Gastroesophageal sphincter (tissue), 4 donors: ENCODE results near the gene FMO4. TPM values are rescaled to one million over a fixed set of nuclear protein-coding genes. Genes with fewer than 3 reads are reported as not detected.

Experiments
- ATAC-seq: fragments of 150-250 bp; one replicate; pipeline ENCODE4 v1.9.1; 2016; ENCODE audit warnings: mild to moderate bottlenecking, moderate library complexity
- H3K27ac ChIP-seq, 4 donors: fragments of 200-600 bp; sonication (generic) in 3 of 4; 1 replicate in 3 of 4; 2 replicates in 1 of 4; pipeline ENCODE4 v1.5.1; 2016 to 2019
- H3K27me3 ChIP-seq: fragments of 200-600 bp; sonication (generic); one replicate; pipeline ENCODE4 v1.5.1; 2019
- H3K36me3 ChIP-seq, 2 donors: fragments of 200-600 bp; sonication (generic); one replicate each; pipeline ENCODE4 v1.5.1; 2019; ENCODE audit warnings: control low read depth in 1 of 2
- H3K4me1 ChIP-seq, 3 donors: fragments of 200-600 bp; sonication (generic); 1 replicate in 2 of 3; 2 replicates in 1 of 3; pipeline ENCODE4 v1.5.1; 2016 to 2019; ENCODE audit warnings: control low read depth in 2 of 3
- H3K4me3 ChIP-seq, 2 donors: fragments of 200-600 bp; sonication (generic); one replicate each; pipeline ENCODE4 v1.5.1; 2019; ENCODE audit warnings: mild to moderate bottlenecking in 1 of 2, moderate library complexity in 1 of 2
- H3K9me3 ChIP-seq, 3 donors: fragments of 200-600 bp; sonication (generic); one replicate each; pipeline ENCODE4 v1.5.1; 2017 to 2019; ENCODE audit warnings: control low read depth in 2 of 3
- EP300 ChIP-seq: sonication (generic); formaldehyde crosslinking; IDR thresholded peaks from one replicate; pipeline ENCODE4 v1.6.1; 2017; ENCODE audit warnings: antibody characterized with exemption, mild to moderate bottlenecking
- POLR2A ChIP-seq, 2 donors: fragments of 450-650 bp; IDR thresholded peaks; one replicate each; pipeline ENCODE4 v1.6.1; 2017; ENCODE audit warnings: antibody characterized with exemption in 2 of 2, mild to moderate bottlenecking in 2 of 2, moderate library complexity in 1 of 2
- POLR2AphosphoS5 ChIP-seq: sonication (generic); formaldehyde crosslinking; IDR thresholded peaks from one replicate; pipeline ENCODE4 v1.6.1; 2017; ENCODE audit warnings: antibody characterized with exemption
- WGBS, 2 donors: methylation state at CpG; one replicate each; pipeline ENCODE4 v1.1.5; 2018; ENCODE audit warnings: low coverage in 1 of 2; 5-methylcytosine and 5-hydroxymethylcytosine counted together
- total RNA-seq, 4 donors: library from RNA; depleted of rRNA; stranded (reverse); fragments of >200 nt; gene quantifications; one replicate each; pipeline ENCODE4 v1.1.0, GENCODE V29; 2016
- TF ChIP-seq, protein P1 (sequence below), 4 experiments: fragments of 200-600 bp in 2 of 4; fragments of 450-650 bp in 2 of 4; sonication (generic) in 1 of 4; IDR thresholded peaks; one replicate each; pipeline ENCODE4 v1.5.1; 2017 to 2019; ENCODE audit warnings: antibody characterized with exemption in 4 of 4, mild to moderate bottlenecking in 2 of 4, moderate library complexity in 2 of 4

FMO4 gene
- total RNA-seq, 4 donors from 2014 or later, result 0.54 to 2.7 (median 1.4) TPM

DNA sequence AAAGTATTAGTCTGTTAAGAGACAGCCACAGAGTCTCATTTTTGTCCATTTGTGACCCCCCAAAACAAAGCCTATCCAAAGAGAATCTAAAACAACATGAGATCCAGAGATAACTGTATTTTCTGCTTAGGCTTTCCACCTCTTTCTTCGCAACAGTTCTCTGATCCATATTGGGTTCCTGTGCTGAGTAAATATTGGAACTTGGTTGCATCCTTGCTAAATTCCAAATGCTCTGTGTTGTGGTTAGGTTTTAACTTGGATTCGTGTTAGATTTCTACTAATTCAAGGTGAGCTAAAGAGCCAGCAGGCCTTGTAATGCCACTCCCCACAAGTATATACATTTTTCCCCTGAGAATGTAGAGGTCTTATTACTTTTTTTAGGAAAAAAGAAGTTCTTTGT is 36.4 kb upstream of the FMO4 start:
- Histone ChIP-seq H3K4me1 (no peaks in the 10 kb centered on the region), H3K36me3 (no peaks in the 10 kb centered on the region), H3K4me3 (no peak overlapping the region), H3K9me3 (no peaks in the 10 kb centered on the region), H3K27me3 (no peaks in the 10 kb centered on the region), H3K27ac (no peak overlapping the region)
- 79 to 96% methylated on average over 2 of the region's 2 CpGs for WGBS, 2 donors
- TF ChIP-seq EP300 (no peak), POLR2AphosphoS5 (no peak)
- TF ChIP-seq, protein P1, sequence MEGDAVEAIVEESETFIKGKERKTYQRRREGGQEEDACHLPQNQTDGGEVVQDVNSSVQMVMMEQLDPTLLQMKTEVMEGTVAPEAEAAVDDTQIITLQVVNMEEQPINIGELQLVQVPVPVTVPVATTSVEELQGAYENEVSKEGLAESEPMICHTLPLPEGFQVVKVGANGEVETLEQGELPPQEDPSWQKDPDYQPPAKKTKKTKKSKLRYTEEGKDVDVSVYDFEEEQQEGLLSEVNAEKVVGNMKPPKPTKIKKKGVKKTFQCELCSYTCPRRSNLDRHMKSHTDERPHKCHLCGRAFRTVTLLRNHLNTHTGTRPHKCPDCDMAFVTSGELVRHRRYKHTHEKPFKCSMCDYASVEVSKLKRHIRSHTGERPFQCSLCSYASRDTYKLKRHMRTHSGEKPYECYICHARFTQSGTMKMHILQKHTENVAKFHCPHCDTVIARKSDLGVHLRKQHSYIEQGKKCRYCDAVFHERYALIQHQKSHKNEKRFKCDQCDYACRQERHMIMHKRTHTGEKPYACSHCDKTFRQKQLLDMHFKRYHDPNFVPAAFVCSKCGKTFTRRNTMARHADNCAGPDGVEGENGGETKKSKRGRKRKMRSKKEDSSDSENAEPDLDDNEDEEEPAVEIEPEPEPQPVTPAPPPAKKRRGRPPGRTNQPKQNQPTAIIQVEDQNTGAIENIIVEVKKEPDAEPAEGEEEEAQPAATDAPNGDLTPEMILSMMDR (IDR thresholded peaks at IDR 0.05), result no peak
- no peak for ATAC-seq

DNA sequence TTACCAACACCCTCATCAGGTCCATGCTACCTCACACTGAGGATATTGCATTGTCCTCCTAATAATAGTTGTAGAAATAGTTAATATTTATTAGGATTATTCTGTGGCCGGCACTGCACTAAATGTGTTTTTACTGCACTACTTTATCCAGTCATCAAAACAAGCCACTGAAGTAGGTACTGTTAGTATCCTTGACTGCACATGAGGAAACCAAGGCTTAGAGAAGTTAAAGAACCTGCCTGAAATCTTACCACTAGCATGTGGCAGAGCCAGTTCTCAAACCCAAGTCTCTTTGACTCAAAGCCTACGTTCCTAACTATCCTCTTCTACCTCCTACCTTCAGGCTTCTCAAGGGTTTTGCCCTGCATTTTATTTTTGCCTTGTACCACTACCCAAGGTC is 34.7 kb upstream of the FMO4 start:
- Histone ChIP-seq H3K36me3 (no peaks in the 10 kb centered on the region), H3K27me3 (no peaks in the 10 kb centered on the region), H3K4me1 (no peaks in the 10 kb centered on the region), H3K27ac (no peak overlapping the region), H3K4me3 (no peak overlapping the region), H3K9me3 (no peaks in the 10 kb centered on the region)
- TF ChIP-seq EP300, result no peak
- TF ChIP-seq POLR2A (IDR thresholded peaks at IDR 0.05), result no peak
- no peak for TF ChIP-seq POLR2AphosphoS5
- TF ChIP-seq, protein P1 (IDR thresholded peaks at IDR 0.05), result no peak
- ATAC-seq, result no peak
- WGBS, 2 donors, result 59 to 91% methylated on average over 2 of the region's 2 CpGs

DNA sequence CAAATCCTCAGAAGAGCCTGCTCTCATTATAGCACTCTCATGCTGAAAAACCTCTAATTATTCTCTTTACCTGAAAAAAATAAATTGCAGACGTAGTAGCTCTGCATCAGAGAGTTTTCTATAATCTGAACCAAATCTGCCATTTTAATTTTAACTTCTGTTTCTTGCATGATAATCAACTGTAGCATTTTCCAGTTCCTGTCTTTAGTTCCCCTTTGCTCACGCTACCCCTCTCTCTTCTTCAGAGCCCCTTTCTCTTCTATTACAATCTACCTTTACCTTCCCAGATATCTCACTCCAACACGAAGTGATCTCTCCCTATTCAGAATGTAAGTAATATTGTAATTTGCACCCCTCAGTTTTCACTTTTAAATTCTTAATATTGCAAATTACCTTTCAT is 34.3 kb upstream of the FMO4 start:
- H3K36me3 ChIP-seq, result no peaks in the 10 kb centered on the region
- H3K4me1 ChIP-seq, result no peaks in the 10 kb centered on the region
- H3K9me3 ChIP-seq, result no peaks in the 10 kb centered on the region
- no peak overlapping the region for H3K27ac ChIP-seq
- H3K27me3 ChIP-seq, result no peaks in the 10 kb centered on the region
- 64 to 73% methylated on average over 3 of the region's 3 CpGs for WGBS, 2 donors
- no peak overlapping the region for H3K4me3 ChIP-seq
- TF ChIP-seq POLR2AphosphoS5, result no peak
- no peak for TF ChIP-seq EP300
- TF ChIP-seq, protein P1 (IDR thresholded peaks at IDR 0.05), result no peak
- TF ChIP-seq POLR2A (IDR thresholded peaks at IDR 0.05), result no peak
- ATAC-seq, result no peak

DNA sequence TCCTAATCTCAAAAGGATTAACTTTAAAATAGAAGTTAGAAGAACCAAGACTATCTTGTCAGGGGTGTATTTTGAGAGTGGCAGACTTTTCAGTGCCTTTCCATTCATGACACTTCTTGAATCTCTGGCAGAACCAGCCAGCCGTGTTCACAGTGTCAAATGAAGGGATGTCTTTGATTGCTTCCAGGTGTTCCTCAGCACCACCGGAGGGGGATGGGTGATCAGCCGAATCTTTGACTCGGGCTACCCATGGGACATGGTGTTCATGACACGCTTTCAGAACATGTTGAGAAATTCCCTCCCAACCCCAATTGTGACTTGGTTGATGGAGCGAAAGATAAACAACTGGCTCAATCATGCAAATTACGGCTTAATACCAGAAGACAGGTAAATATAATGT is 33.4 kb upstream of the FMO4 start:
- no peak for ATAC-seq
- Histone ChIP-seq H3K9me3 (no peaks in the 10 kb centered on the region), H3K4me3 (no peak overlapping the region), H3K4me1 (no peaks in the 10 kb centered on the region), H3K27ac (no peak overlapping the region), H3K27me3 (no peaks in the 10 kb centered on the region), H3K36me3 (no peaks in the 10 kb centered on the region)
- TF ChIP-seq POLR2A (IDR thresholded peaks at IDR 0.05) (no peak), EP300 (no peak)
- 49 to 89% methylated on average over 3 to 4 of the region's 7 CpGs for WGBS, 2 donors

DNA sequence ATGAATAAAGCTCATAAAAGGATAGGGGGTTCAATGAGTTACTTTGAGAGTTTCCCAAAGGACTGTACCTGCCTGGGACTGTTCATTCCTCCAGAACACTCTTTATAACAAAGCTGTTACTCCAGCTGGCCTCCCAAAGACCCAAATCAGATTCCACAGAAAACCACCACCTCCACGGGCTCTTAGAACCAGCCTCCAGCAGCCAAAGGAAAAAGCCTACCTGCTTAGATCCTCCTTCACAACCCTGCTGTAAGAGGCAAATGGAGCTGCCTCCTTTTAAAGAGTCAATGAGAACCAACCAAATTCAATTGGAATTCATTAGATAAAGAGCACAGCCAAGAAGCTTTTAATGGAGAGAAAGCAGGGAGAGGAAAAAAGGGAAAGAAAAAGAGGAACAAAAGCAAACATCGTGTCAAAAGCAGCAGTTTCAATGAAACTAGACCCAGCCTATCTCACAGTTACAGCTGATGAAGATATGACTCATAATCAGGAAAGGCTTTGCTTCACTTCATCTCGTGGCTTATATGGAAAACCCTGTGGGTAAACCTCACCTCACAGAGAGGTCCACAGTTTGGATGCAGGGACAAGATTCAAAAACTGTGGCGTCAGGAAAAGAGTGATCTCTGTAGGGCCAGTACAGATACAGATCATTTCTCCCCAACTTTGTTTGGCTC is 27.8 kb upstream of the FMO4 start:
- no peaks in the 10 kb centered on the region for H3K4me1 ChIP-seq
- no peak for ATAC-seq
- no peaks in the 10 kb centered on the region for H3K27me3 ChIP-seq
- no peaks in the 10 kb centered on the region for H3K9me3 ChIP-seq
- 51 to 78% methylated on average over 2 to 3 of the region's 4 CpGs for WGBS, 2 donors
- H3K36me3 ChIP-seq, result no peaks in the 10 kb centered on the region
- H3K4me3 ChIP-seq, result no peak overlapping the region
- no peak overlapping the region for H3K27ac ChIP-seq
- TF ChIP-seq EP300 (no peak), POLR2A (IDR thresholded peaks at IDR 0.05) (no peak), POLR2AphosphoS5 (no peak)
- TF ChIP-seq, protein P1 (IDR thresholded peaks at IDR 0.05), result no peak
